ENCODE results near the gene ARID3C.
"Not testable (repeated sequence)": the region's sequence is repeated elsewhere in the genome, so short reads cannot be mapped to it uniquely, and the experiment has no call there.

Gene ARID3C

GRCh38 chr9:34651876-34652601 is 23.2 kb upstream of the ARID3C start, which contains the start of gene IL11RA:
Gene IL11RA, plus strand, starts transcription at chr9:34652185. Its CDS starts 3,033 bp downstream, at chr9:34655218.
- no peak for DNase-seq

GRCh38 chr9:34651321-34651720 is 22.5 kb upstream of the ARID3C start:
- no peak for DNase-seq

- DNase-seq, result no peak
These were observed 21.9 kb upstream of the ARID3C start for GRCh38 chr9:34650816-34651215.

- no peak for DNase-seq
These were observed 19.8 kb upstream of the ARID3C start for GRCh38 chr9:34648673-34649072.

- DNase-seq, result no peak
These were observed 18.8 kb upstream of the ARID3C start for GRCh38 chr9:34647651-34648050.

- no peak for DNase-seq
These were observed 18.2 kb upstream of the ARID3C start for GRCh38 chr9:34647084-34647403.

- peak; percentile 74 for DNase-seq
These were observed 17.6 kb upstream of the ARID3C start, which contains the start of gene GALT for GRCh38 chr9:34646211-34647083. Gene GALT, plus strand, starts transcription at chr9:34646675. Its CDS starts 30 bp downstream, at chr9:34646705.

- no peak for DNase-seq
These were observed 16.0 kb upstream of the ARID3C start for GRCh38 chr9:34644766-34645314.

GRCh38 chr9:34642679-34643078 is 13.8 kb upstream of the ARID3C start:
- no peak for DNase-seq

- DNase-seq, result not testable (repeated sequence)
These were observed 10.5 kb upstream of the ARID3C start for GRCh38 chr9:34639322-34639721.

GRCh38 chr9:34638138-34638445 is 9.2 kb upstream of the ARID3C start:
- no peak for DNase-seq

GRCh38 chr9:34637356-34638137 is 8.7 kb upstream of the ARID3C start, which contains the start of gene SIGMAR1:
Gene SIGMAR1, minus strand, starts transcription at chr9:34637787. Its CDS starts 90 bp downstream, at chr9:34637697.
- peak; percentile 73 for DNase-seq

GRCh38 chr9:34636791-34637355 is 8.0 kb upstream of the ARID3C start:
- no peak for DNase-seq

- no peak for DNase-seq
These were observed 6.7 kb upstream of the ARID3C start for GRCh38 chr9:34635556-34635955.

- DNase-seq, result no peak
These were observed 5.8 kb upstream of the ARID3C start for GRCh38 chr9:34634551-34635248.

GRCh38 chr9:34633851-34634550 is 5.1 kb upstream of the ARID3C start:
- DNase-seq, result peak; percentile 20

GRCh38 chr9:34633166-34633565 is 4.3 kb upstream of the ARID3C start:
- DNase-seq, result no peak

- no peak for DNase-seq
These were observed 1.7 kb upstream of the ARID3C start for GRCh38 chr9:34630402-34631154.

- no peak for DNase-seq
These were observed 584 bp upstream of the ARID3C start for GRCh38 chr9:34629491-34629808.

All from NCI-H524 treated with DMSO at 0.1 percent for 48 hours (cell line).